ENCODE results near the gene CCDC40.

- TF ChIP-seq POLR2A (IDR thresholded peaks at IDR 0.05): no peak
- TF ChIP-seq CTCF (IDR thresholded peaks at IDR 0.05): no peak
Observed at GRCh38 chr17:80133626-80133970, 97.2 kb downstream of the CCDC40 start.
